Loucy (cell line): ENCODE data around the gene RUNX1.
"Not testable (repeated sequence)": the region's sequence is repeated elsewhere in the genome, so short reads cannot be mapped to it uniquely, and the experiment has no call there.

Experiments
- H2AFZ ChIP-seq: fragments of 200-600 bp; sonication (generic); 2 replicates; pipeline ENCODE4 v1.6.0; 2016; ENCODE audit warnings: antibody characterized with exemption, mild to moderate bottlenecking, low read length, moderate library complexity
- H3F3A ChIP-seq: fragments of 200-600 bp; 2 replicates; pipeline ENCODE4 v1.6.0; 2016; ENCODE audit warnings: antibody characterized with exemption, low read depth, mild to moderate bottlenecking
- H3K27me3 ChIP-seq: fragments of 200-600 bp; sonication (generic); 2 replicates; pipeline ENCODE4 v1.6.1; 2014; ENCODE audit warnings: low read length, mild to moderate bottlenecking; ENCODE audit not compliant: insufficient read depth, poor library complexity, severe bottlenecking
- H3K36me3 ChIP-seq: fragments of 200-600 bp; sonication (generic); 2 replicates; pipeline ENCODE4 v1.6.1; 2016; ENCODE audit warnings: low read length; ENCODE audit not compliant: insufficient read depth
- H3K4me1 ChIP-seq: fragments of 200-600 bp; sonication (generic); 2 replicates; pipeline ENCODE4 v1.5.1; 2014; ENCODE audit warnings: low read length, mild to moderate bottlenecking; ENCODE audit not compliant: insufficient read depth, poor library complexity, severe bottlenecking
- H3K4me2 ChIP-seq: fragments of 200-600 bp; sonication (generic); 2 replicates; pipeline ENCODE4 v1.6.0; 2014; ENCODE audit warnings: antibody characterized with exemption, low read length, low read depth, mild to moderate bottlenecking; ENCODE audit not compliant: poor library complexity, severe bottlenecking
- H3K4me3 ChIP-seq: fragments of 200-600 bp; sonication (generic); 2 replicates; pipeline ENCODE4 v1.5.1; 2014; ENCODE audit warnings: low read length, mild to moderate bottlenecking, mixed read lengths; ENCODE audit not compliant: poor library complexity, severe bottlenecking
- H3K79me2 ChIP-seq: fragments of 200-600 bp; sonication (generic); 2 replicates; pipeline ENCODE4 v1.6.1; 2014; ENCODE audit warnings: low read length; ENCODE audit not compliant: insufficient read depth
- H3K9ac ChIP-seq: fragments of 200-600 bp; sonication (generic); 2 replicates; pipeline ENCODE4 v1.6.0; 2014; ENCODE audit warnings: mild to moderate bottlenecking, low read depth, low read length, moderate library complexity; ENCODE audit not compliant: poor library complexity, severe bottlenecking
- H3K9me2 ChIP-seq: fragments of 200-600 bp; sonication (generic); replicated peaks from 2 replicates; pipeline ENCODE4 v1.6.1; 2016; ENCODE audit warnings: low read depth, low read length, mixed read lengths
- H3K9me3 ChIP-seq: fragments of 200-600 bp; sonication (generic); 2 replicates; pipeline ENCODE4 v1.6.1; 2014; ENCODE audit warnings: mild to moderate bottlenecking, antibody characterized with exemption, low read length, low read depth; ENCODE audit not compliant: insufficient read depth
- H4K20me1 ChIP-seq: fragments of 200-600 bp; sonication (generic); 2 replicates; pipeline ENCODE4 v1.6.0; 2014; ENCODE audit warnings: antibody characterized with exemption, low read length, mild to moderate bottlenecking; ENCODE audit not compliant: insufficient read depth, poor library complexity, severe bottlenecking
- EZH2phosphoT487 ChIP-seq: fragments of 200-600 bp; IDR thresholded peaks from 2 replicates; pipeline ENCODE4 v1.6.1; 2018; ENCODE audit warnings: antibody characterized with exemption, mild to moderate bottlenecking, moderate library complexity, borderline replicate concordance
- TF ChIP-seq, protein P1 (sequence below): fragments of 200-600 bp; sonication (generic); conservative IDR thresholded peaks from 2 replicates; pipeline ENCODE4 v1.5.1; 2014; ENCODE audit warnings: mild to moderate bottlenecking, antibody characterized with exemption, low read length

The RUNX1 gene

DNA sequence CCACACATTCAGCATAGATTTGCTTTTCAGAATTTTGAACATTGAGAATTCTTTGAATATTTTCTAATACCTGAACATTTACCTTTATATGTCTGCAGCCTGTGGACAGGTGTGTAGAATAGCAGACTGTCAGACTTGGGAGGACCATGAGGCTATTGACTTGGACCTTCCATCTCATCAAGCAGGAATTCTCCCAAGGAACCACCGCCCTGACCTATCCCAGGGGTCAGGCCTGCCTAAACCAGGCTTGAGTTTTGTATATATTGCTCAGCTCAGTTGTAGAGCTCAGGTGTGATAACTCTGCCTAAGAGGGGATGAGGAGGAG is 53.2 kb downstream of the RUNX1 start:
- Histone ChIP-seq H3K36me3 (peaks cover 57% of the 10 kb centered on the region; the same call in 1 of the 2 replicates), H3K9me3 (no peaks in the 10 kb centered on the region)

DNA sequence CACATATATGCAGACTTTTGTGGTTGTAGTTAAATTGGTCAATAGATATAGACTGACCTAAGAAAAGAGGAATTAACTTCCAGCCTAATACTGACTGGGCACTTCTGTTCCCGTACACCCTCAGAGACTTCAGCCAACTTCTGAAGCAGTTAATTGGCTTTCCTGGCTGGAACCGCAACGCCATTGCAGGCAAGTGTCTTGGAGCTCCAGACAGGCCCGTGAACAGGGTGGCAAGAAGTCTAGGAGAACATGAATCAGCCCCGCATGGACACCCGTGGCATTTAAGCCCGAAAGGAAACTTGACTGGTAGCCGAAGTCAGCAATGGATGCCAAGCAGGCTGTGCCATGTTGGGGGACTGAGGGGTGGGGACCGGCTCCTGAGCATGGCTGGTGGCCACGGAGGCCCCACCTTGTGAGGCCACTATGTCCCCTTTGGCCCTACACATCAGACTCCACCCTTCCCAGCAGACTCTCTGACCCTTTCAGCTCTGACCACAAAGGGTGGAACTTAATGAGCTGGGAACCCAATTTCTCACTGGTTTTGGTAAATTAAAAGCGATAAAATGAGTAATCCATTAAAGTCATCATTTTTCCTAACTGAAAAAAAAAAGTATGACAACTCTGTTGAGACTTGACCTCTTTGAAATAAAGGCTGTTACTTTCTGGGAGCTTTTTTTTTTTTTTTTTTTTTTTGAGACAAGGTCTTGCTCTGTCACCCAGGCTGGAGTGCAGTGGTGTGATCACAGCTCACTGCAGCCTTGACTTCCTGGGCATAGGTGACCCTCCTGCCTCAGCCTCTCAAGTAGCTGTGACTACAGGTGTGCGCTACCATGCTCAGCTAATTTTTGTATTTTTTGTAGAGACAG is 54.1 kb downstream of the RUNX1 start:
- H3K9ac ChIP-seq = no peak overlapping the region
- H2AFZ ChIP-seq = no peak overlapping the region
- H3K9me3 ChIP-seq = no peaks in the 10 kb centered on the region
- peaks cover 54% of the 10 kb centered on the region for H3K4me1 ChIP-seq
- peaks cover 100% of the 10 kb centered on the region for H3K79me2 ChIP-seq
- TF ChIP-seq EZH2phosphoT487 = no peak
- TF ChIP-seq, protein P1, sequence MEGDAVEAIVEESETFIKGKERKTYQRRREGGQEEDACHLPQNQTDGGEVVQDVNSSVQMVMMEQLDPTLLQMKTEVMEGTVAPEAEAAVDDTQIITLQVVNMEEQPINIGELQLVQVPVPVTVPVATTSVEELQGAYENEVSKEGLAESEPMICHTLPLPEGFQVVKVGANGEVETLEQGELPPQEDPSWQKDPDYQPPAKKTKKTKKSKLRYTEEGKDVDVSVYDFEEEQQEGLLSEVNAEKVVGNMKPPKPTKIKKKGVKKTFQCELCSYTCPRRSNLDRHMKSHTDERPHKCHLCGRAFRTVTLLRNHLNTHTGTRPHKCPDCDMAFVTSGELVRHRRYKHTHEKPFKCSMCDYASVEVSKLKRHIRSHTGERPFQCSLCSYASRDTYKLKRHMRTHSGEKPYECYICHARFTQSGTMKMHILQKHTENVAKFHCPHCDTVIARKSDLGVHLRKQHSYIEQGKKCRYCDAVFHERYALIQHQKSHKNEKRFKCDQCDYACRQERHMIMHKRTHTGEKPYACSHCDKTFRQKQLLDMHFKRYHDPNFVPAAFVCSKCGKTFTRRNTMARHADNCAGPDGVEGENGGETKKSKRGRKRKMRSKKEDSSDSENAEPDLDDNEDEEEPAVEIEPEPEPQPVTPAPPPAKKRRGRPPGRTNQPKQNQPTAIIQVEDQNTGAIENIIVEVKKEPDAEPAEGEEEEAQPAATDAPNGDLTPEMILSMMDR = no peak
- peaks cover 95% of the 10 kb centered on the region for H4K20me1 ChIP-seq
- H3K36me3 ChIP-seq = peaks cover 65% of the 10 kb centered on the region; the same call in 1 of the 2 replicates
- no peaks in the 10 kb centered on the region for H3K27me3 ChIP-seq
- H3K4me2 ChIP-seq = no peak overlapping the region
- no peaks in the 10 kb centered on the region for H3K9me2 ChIP-seq
- H3K4me3 ChIP-seq = no peak overlapping the region
- no peaks in the 10 kb centered on the region for H3F3A ChIP-seq

More for the DNA sequence above, 53.2 kb downstream of the RUNX1 start:
- Histone ChIP-seq H3K4me3 (no peak overlapping the region), H3K4me2 (no peak overlapping the region), H3K9me2 (no peaks in the 10 kb centered on the region), H4K20me1 (peaks cover 96% of the 10 kb centered on the region), H3K79me2 (peaks cover 100% of the 10 kb centered on the region), H3K4me1 (peaks cover 54% of the 10 kb centered on the region), H3K9ac (no peak overlapping the region), H3K27me3 (no peaks in the 10 kb centered on the region), H3F3A (no peaks in the 10 kb centered on the region), H2AFZ (no peak overlapping the region)
- TF ChIP-seq, protein P1 = no peak
- no peak for TF ChIP-seq EZH2phosphoT487

DNA sequence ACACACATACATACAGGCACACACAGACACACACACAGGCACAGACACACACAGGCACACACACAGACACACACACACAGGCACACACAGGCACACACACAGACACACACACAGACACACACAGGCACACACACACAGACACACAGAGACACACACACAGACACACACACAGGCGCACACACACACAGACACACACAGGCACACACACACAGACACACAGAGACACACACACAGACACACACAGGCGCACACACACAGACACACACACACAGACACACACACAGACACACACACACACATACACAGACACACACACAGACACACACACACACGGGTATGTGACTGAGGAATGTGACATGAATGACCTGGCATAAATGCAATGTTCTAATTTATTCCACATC is 55.6 kb downstream of the RUNX1 start:
- not testable (repeated sequence) for H3F3A ChIP-seq, H3K27me3 ChIP-seq, H3K9me2 ChIP-seq, H3K9ac ChIP-seq, H3K4me2 ChIP-seq, H3K9me3 ChIP-seq, H2AFZ ChIP-seq, H3K4me3 ChIP-seq
- Histone ChIP-seq H4K20me1 (peaks cover 96% of the 10 kb centered on the region), H3K36me3 (peaks cover 61% of the 10 kb centered on the region; the same call in 1 of the 2 replicates), H3K4me1 (peaks cover 49% of the 10 kb centered on the region), H3K79me2 (peaks cover 100% of the 10 kb centered on the region)
